C4-2B (cell line): ENCODE data around the gene TOP2B.

Experiments used
- H3K27ac ChIP-seq: fragments of 450-650 bp; 2 replicates; pipeline ENCODE4 v1.5.1; 2017
- CTCF ChIP-seq: fragments of 450-650 bp; conservative IDR thresholded peaks from 2 replicates; pipeline ENCODE4 v1.5.1; 2017; ENCODE audit warnings: mild to moderate bottlenecking
- ZFX ChIP-seq: fragments of 450-650 bp; IDR thresholded peaks from 2 replicates; pipeline ENCODE4 v1.6.1; 2017

The TOP2B gene

GRCh38 chr3:25552251-25552650, 112.5 kb downstream of the TOP2B start:
- no peak overlapping the region for H3K27ac ChIP-seq
- TF ChIP-seq ZFX, result no peak
- no peak for TF ChIP-seq CTCF

GRCh38 chr3:25548836-25549235, 115.9 kb downstream of the TOP2B start:
- TF ChIP-seq ZFX, result no peak
- no peak for TF ChIP-seq CTCF

GRCh38 chr3:25547943-25548674, 116.6 kb downstream of the TOP2B start:
- H3K27ac ChIP-seq, result no peak overlapping the region
- TF ChIP-seq CTCF (no peak), ZFX (no peak)

More at GRCh38 chr3:25548836-25549235, 115.9 kb downstream of the TOP2B start:
- H3K27ac ChIP-seq, result no peak overlapping the region
